H1 (cell line): ENCODE data around the gene MGST1. TPM values are rescaled to one million over a fixed set of nuclear protein-coding genes. Genes with fewer than 3 reads are reported as not detected.

Experiments used
- CTCF ChIA-PET: fragments of 300-600 bp; sonication (Branson Sonifier 250); formaldehyde crosslinking; loops from one replicate; lab custom pipeline; 2021; ENCODE audit not compliant: partially characterized antibody; lab: Charles Lee
- POLR2A ChIA-PET: fragments of 300-600 bp; sonication (Branson Sonifier 250); formaldehyde crosslinking; loops from one replicate; lab custom pipeline; 2021; ENCODE audit warnings: inconsistent platforms; ENCODE audit not compliant: partially characterized antibody; lab: Charles Lee
- DNase-seq, 2 experiments: peaks; one replicate each; pipeline versions ENCODE4 v3.0.0 to v3.0.0-alpha.2; 2010 to 2022; ENCODE audit warnings: low spot score in 2 of 2, low read depth in 1 of 2, mixed read lengths in 1 of 2
- FAIRE-seq: peaks from 2 replicates; lab custom pipeline; 2011; peaks lifted over from hg19 to GRCh38; lab: Jason Lieb, UNC
- H2AFZ ChIP-seq: 2 replicates; pipeline ENCODE4 v1.8.1; 2012; ENCODE audit warnings: low read length, inconsistent platforms
- H2AK5ac ChIP-seq: 2 replicates; pipeline ENCODE4 v1.6.1; 2013; ENCODE audit warnings: low read depth, low read length
- H2BK120ac ChIP-seq: replicated peaks from 2 replicates; pipeline ENCODE3; 2013; ENCODE audit warnings: low read depth, low read length, inconsistent platforms
- H2BK12ac ChIP-seq: 2 replicates; pipeline ENCODE4 v1.6.1; 2013; ENCODE audit warnings: low read depth, low read length
- H2BK15ac ChIP-seq: 2 replicates; pipeline ENCODE4 v1.6.1; 2013; ENCODE audit warnings: low read length
- H2BK20ac ChIP-seq: 2 replicates; pipeline ENCODE4 v1.6.1; 2013; ENCODE audit warnings: low read length
- H2BK5ac ChIP-seq: 2 replicates; pipeline ENCODE4 v1.6.1; 2013; ENCODE audit warnings: low read depth, low read length
- H3K14ac ChIP-seq: 2 replicates; pipeline ENCODE4 v1.6.1; 2013; ENCODE audit warnings: inconsistent platforms; ENCODE audit not compliant: insufficient read length
- H3K18ac ChIP-seq: 2 replicates; pipeline ENCODE4 v1.6.1; 2013; ENCODE audit warnings: low read length; ENCODE audit errors: extremely low read depth
- H3K23ac ChIP-seq: 2 replicates; pipeline ENCODE4 v1.6.1; 2013; ENCODE audit warnings: inconsistent platforms; ENCODE audit not compliant: insufficient read length
- H3K23me2 ChIP-seq: 2 replicates; pipeline ENCODE4 v1.6.1; 2013; ENCODE audit warnings: low read depth, low read length
- H3K27ac ChIP-seq: 2 replicates; pipeline ENCODE4 v1.6.1; 2011; ENCODE audit warnings: low read depth, low read length, inconsistent platforms
- H3K27me3 ChIP-seq, 4 experiments: replicated peaks in 1 of 4; 1 replicate in 1 of 4; 2 replicates in 3 of 4; pipeline versions ENCODE4 v1.6.1 to v1.8.1; 2011 to 2013; ENCODE audit warnings: low read length in 3 of 4, mild to moderate bottlenecking in 3 of 4, inconsistent platforms in 2 of 4, mixed read lengths in 2 of 4, moderate library complexity in 1 of 4; ENCODE audit not compliant: control insufficient read depth in 3 of 4, insufficient read depth in 3 of 4; ENCODE audit errors: extremely low read depth in 1 of 4
- H3K36me3 ChIP-seq, 4 experiments: 2 replicates each; pipeline versions ENCODE4 v1.6.1 to v1.8.1; 2011 to 2013; ENCODE audit warnings: mild to moderate bottlenecking in 4 of 4, low read length in 3 of 4, moderate library complexity in 2 of 4, control low read depth in 1 of 4, inconsistent platforms in 1 of 4; ENCODE audit not compliant: insufficient read depth in 4 of 4, control insufficient read depth in 2 of 4
- H3K4ac ChIP-seq: replicated peaks from 2 replicates; pipeline ENCODE3; 2013; ENCODE audit warnings: low read length, low read depth, mixed read lengths, inconsistent platforms; ENCODE audit not compliant: insufficient read length
- H3K4me1 ChIP-seq, 4 experiments: replicated peaks in 1 of 4; 1 replicate in 1 of 4; 2 replicates in 3 of 4; pipeline versions ENCODE4 v1.6.1 to v1.8.1; 2011 to 2013; ENCODE audit warnings: low read length in 3 of 4, inconsistent platforms in 2 of 4, mixed read lengths in 1 of 4; ENCODE audit not compliant: insufficient read depth in 4 of 4, control insufficient read depth in 3 of 4
- H3K4me2 ChIP-seq, 2 experiments: 2 replicates each; pipeline versions ENCODE4 v1.6.1 to v1.8.1; 2011 to 2013; ENCODE audit warnings: low read depth in 2 of 2, low read length in 2 of 2, control low read depth in 1 of 2, inconsistent platforms in 1 of 2, mild to moderate bottlenecking in 1 of 2; ENCODE audit not compliant: insufficient read depth in 1 of 2
- H3K4me3 ChIP-seq, 4 experiments: fragments of 200-600, 300-600 bp in 1 of 4; sonication (generic), shearing (Covaris generic), sonication (Bioruptor Twin) in 1 of 4; 2 replicates each; pipeline versions ENCODE4 v1.5.1 to v1.8.1; 2011 to 2016; ENCODE audit warnings: low read length in 4 of 4, low read depth in 3 of 4, control low read depth in 2 of 4, inconsistent platforms in 2 of 4, mild to moderate bottlenecking in 2 of 4, mixed read lengths in 1 of 4, moderate library complexity in 1 of 4; ENCODE audit not compliant: insufficient read depth in 2 of 4; ENCODE audit errors: extremely low read depth in 1 of 4
- H3K56ac ChIP-seq: replicated peaks from 2 replicates; pipeline ENCODE3; 2013; ENCODE audit warnings: low read depth, mild to moderate bottlenecking, mixed read lengths, low read length, inconsistent platforms; ENCODE audit not compliant: insufficient read length
- H3K79me1 ChIP-seq: 2 replicates; pipeline ENCODE4 v1.6.1; 2013; ENCODE audit warnings: low read depth, low read length, control low read depth
- H3K79me2 ChIP-seq, 2 experiments: 2 replicates each; pipeline versions ENCODE4 v1.6.1 to v1.8.1; 2012 to 2013; ENCODE audit warnings: low read length in 2 of 2, mild to moderate bottlenecking in 2 of 2, inconsistent platforms in 1 of 2; ENCODE audit not compliant: insufficient read depth in 2 of 2, control insufficient read depth in 1 of 2
- H3K9ac ChIP-seq, 4 experiments: replicated peaks in 1 of 4; 1 replicate in 1 of 4; 2 replicates in 3 of 4; pipeline versions ENCODE4 v1.6.1 to v1.8.1; 2011 to 2013; ENCODE audit warnings: low read depth in 3 of 4, low read length in 3 of 4, control low read depth in 2 of 4, mild to moderate bottlenecking in 2 of 4, moderate library complexity in 2 of 4, inconsistent platforms in 1 of 4; ENCODE audit errors: extremely low read depth in 1 of 4
- H3K9me3 ChIP-seq, 2 experiments: 2 replicates each; pipeline versions ENCODE4 v1.6.1 to v1.8.1; 2012 to 2013; ENCODE audit warnings: mild to moderate bottlenecking in 2 of 2, moderate library complexity in 2 of 2, control low read depth in 1 of 2, inconsistent platforms in 1 of 2, low read depth in 1 of 2, low read length in 1 of 2, mixed read lengths in 1 of 2; ENCODE audit not compliant: insufficient read depth in 2 of 2
- H4K20me1 ChIP-seq, 2 experiments: replicated peaks in 1 of 2; 2 replicates each; pipeline versions ENCODE3 to v1.8.1; 2011 to 2013; ENCODE audit warnings: inconsistent platforms in 2 of 2, low read length in 2 of 2, mild to moderate bottlenecking in 1 of 2; ENCODE audit not compliant: insufficient read depth in 2 of 2, control insufficient read depth in 1 of 2
- H4K5ac ChIP-seq: 2 replicates; pipeline ENCODE4 v1.6.1; 2013; ENCODE audit warnings: low read length, low read depth, mixed read lengths, inconsistent platforms; ENCODE audit not compliant: insufficient read length
- H4K8ac ChIP-seq: 2 replicates; pipeline ENCODE4 v1.8.0; 2013; ENCODE audit warnings: mild to moderate bottlenecking, moderate library complexity, low read length, inconsistent platforms; ENCODE audit not compliant: insufficient read depth; ENCODE audit errors: extremely low read depth
- H4K91ac ChIP-seq: replicated peaks from 2 replicates; pipeline ENCODE3; 2013; ENCODE audit warnings: low read length, mixed read lengths, inconsistent platforms; ENCODE audit not compliant: insufficient read length
- KDM1A ChIP-seq: fragments of 200-600, 300-600 bp; sonication (generic); IDR thresholded peaks from 2 replicates; pipeline ENCODE4 v1.7.1; 2016; ENCODE audit warnings: mild to moderate bottlenecking, low read length, borderline replicate concordance
- KDM4A ChIP-seq: IDR thresholded peaks from one replicate; pipeline ENCODE4 v1.7.1; 2012; ENCODE audit warnings: low read depth, mild to moderate bottlenecking, moderate library complexity, low read length, inconsistent platforms; ENCODE audit not compliant: severe bottlenecking
- RAD21 ChIP-seq, 2 experiments: IDR thresholded peaks in 1 of 2; conservative IDR thresholded peaks in 1 of 2; 2 replicates each; pipeline ENCODE4 v1.6.1; 2011; ENCODE audit warnings: low read depth in 2 of 2, low read length in 2 of 2, improper control_type of control experiment in 1 of 2, inconsistent platforms in 1 of 2, mild to moderate bottlenecking in 1 of 2, moderate library complexity in 1 of 2
- RBBP5 ChIP-seq: IDR thresholded peaks from 2 replicates; pipeline ENCODE4 v1.7.1; 2012; ENCODE audit warnings: low read depth, mild to moderate bottlenecking, inconsistent platforms, low read length, moderate library complexity, borderline replicate concordance
- TBP ChIP-seq: IDR thresholded peaks from 2 replicates; pipeline ENCODE4 v1.6.1; 2011; ENCODE audit warnings: low read depth, low read length, improper control_type of control experiment
- WGBS, 2 experiments: shearing (Covaris generic) in 1 of 2; methylation state at CpG; one replicate each; pipeline versions ENCODE4 v1.1.6 to v1.1.7; 2013 to 2015; ENCODE audit warnings: low lambda C conversion rate in 2 of 2, mixed read lengths in 2 of 2, inconsistent platforms in 1 of 2, low coverage in 1 of 2, missing lambda C conversion rate in 1 of 2; ENCODE audit not compliant: insufficient replicate concordance in 2 of 2, insufficient coverage in 1 of 2, insufficient read length in 1 of 2; ENCODE audit errors: extremely low coverage in 1 of 2, missing lambda C conversion rate in 1 of 2; 5-methylcytosine and 5-hydroxymethylcytosine counted together
- polyA plus RNA-seq, 7 experiments: library from polyadenylated mRNA; depleted of rRNA in 3 of 7; stranded (reverse) in 5 of 7; unstranded in 2 of 7; fragments of >200 nt in 5 of 7; fragments of 200-250 nt in 2 of 7; gene quantifications; 1 replicate in 5 of 7; 2 replicates in 1 of 7; 4 replicates in 1 of 7; pipeline versions ENCODE4 v1.2.1 to v1.2.3, GENCODE V29; 2011 to 2013; ENCODE audit warnings: missing spikeins in 2 of 7, mixed read lengths in 2 of 7
- total RNA-seq: library from RNA; stranded (reverse); fragmentation: NEBNext Ultra II Directional; extraction: Animal tissue kit (Norgen Biotek cat#: 25700); gene quantifications from 2 replicates; pipeline ENCODE4 v1.2.1, GENCODE V29; 2021

MGST1 gene
- total and polyA plus RNA-seq, 2 of the 8 experiments (the other 6 are each of a cell fraction or from before 2014, with no cell fraction given): 442 to 478 TPM

GRCh38 chr12:16399101-16399500 is 51.7 kb downstream of the MGST1 start:
- Histone ChIP-seq H3K4me2 (no peak overlapping the region), H3K79me1 (no peaks in the 10 kb centered on the region), H4K5ac (no peak overlapping the region), H2BK20ac (no peak overlapping the region), H3K9ac (no peak overlapping the region), H4K8ac (no peak overlapping the region), H2BK12ac (no peak overlapping the region), H2AFZ (no peak overlapping the region), H4K20me1 (no peaks in the 10 kb centered on the region), H3K79me2 (no peaks in the 10 kb centered on the region), H3K4me3 (no peak overlapping the region), H3K9me3 (no peaks in the 10 kb centered on the region), H3K4me1 (no peaks in the 10 kb centered on the region), H2BK15ac (no peak overlapping the region), H2BK120ac (no peak overlapping the region), H3K4ac (no peak overlapping the region), H3K27me3 (no peaks in the 10 kb centered on the region), H3K27ac (no peak overlapping the region), H2BK5ac (no peak overlapping the region), H3K23ac (no peak overlapping the region), H4K91ac (no peak overlapping the region), H3K23me2 (no peaks in the 10 kb centered on the region), H2AK5ac (no peak overlapping the region), H3K14ac (no peak overlapping the region), H3K36me3 (no peaks in the 10 kb centered on the region), H3K56ac (no peak overlapping the region), H3K18ac (no peak overlapping the region)
- TF ChIP-seq RBBP5 (no peak), KDM1A (no peak), TBP (no peak), RAD21 (IDR thresholded peaks at IDR 0.05 in 1 of 2, conservative IDR thresholded peaks at IDR 0.05 in 1 of 2; ENCODE audit: low read depth in 2 of 2, low read length in 2 of 2) (no peak), KDM4A (no peak)
- DNase-seq: no peak
- WGBS, 2 experiments: 80% methylated on average over 7 of the region's 7 CpGs; no CpG with 5 or more reads in 1 of the 2 experiments
- FAIRE-seq: no peak
- POLR2A ChIA-PET: no interaction called here
- CTCF ChIA-PET: no interaction called here
